Endothelial cell of umbilical vein (primary cell): ENCODE data around the gene TOE1. TPM values are rescaled to one million over a fixed set of nuclear protein-coding genes. Genes with fewer than 3 reads are reported as not detected.
"Not testable (repeated sequence)": the region's sequence is repeated elsewhere in the genome, so short reads cannot be mapped to it uniquely, and the experiment has no call there.

Experiments
- BruUV-seq: library from RNA; stranded (reverse); fragments of 400-500 nt; replicated peaks from 2 replicates; lab custom pipeline; 2021; lab: Mats Ljungman, UMichigan
- CTCF ChIA-PET: fragments of 300-600, 350-600 bp; sonication (Branson Sonifier 250); formaldehyde crosslinking; loops from one replicate; lab custom pipeline; 2021; ENCODE audit warnings: antibody characterized with exemption, inconsistent platforms; lab: Charles Lee
- POLR2A ChIA-PET: fragments of 300-600, 350-600 bp; sonication (Branson Sonifier 250); formaldehyde crosslinking; loops from one replicate; lab custom pipeline; 2021; ENCODE audit warnings: antibody characterized with exemption, inconsistent platforms; lab: Charles Lee
- DNase-seq: peaks from one replicate; pipeline ENCODE4 v3.0.0-alpha.2; 2011; ENCODE audit warnings: low read depth, low spot score
- FAIRE-seq: peaks from 2 replicates; lab custom pipeline; 2011; peaks lifted over from hg19 to GRCh38; lab: Jason Lieb, UNC
- H2AFZ ChIP-seq: 2 replicates; pipeline ENCODE4 v1.6.0; 2012; ENCODE audit warnings: low read depth, low read length, control low read depth, inconsistent platforms
- H3K27ac ChIP-seq: 2 replicates; pipeline ENCODE4 v1.5.1; 2011; ENCODE audit warnings: low read depth, mild to moderate bottlenecking, control low read depth, low read length, moderate library complexity; ENCODE audit not compliant: insufficient read depth
- H3K27me3 ChIP-seq, 2 experiments: 2 replicates each; pipeline versions ENCODE4 v1.6.0 to v1.6.1; 2011; ENCODE audit warnings: low read length in 2 of 2, mixed read lengths in 1 of 2; ENCODE audit not compliant: control insufficient read depth in 2 of 2, insufficient read depth in 2 of 2
- H3K36me3 ChIP-seq, 2 experiments: 2 replicates in 1 of 2; 3 replicates in 1 of 2; pipeline ENCODE4 v1.5.1; 2011; ENCODE audit warnings: low read length in 2 of 2, mild to moderate bottlenecking in 1 of 2, moderate library complexity in 1 of 2; ENCODE audit not compliant: control insufficient read depth in 2 of 2, insufficient read depth in 2 of 2; ENCODE audit errors: extremely low read depth in 1 of 2
- H3K4me1 ChIP-seq: 3 replicates; pipeline ENCODE4 v1.5.1; 2011; ENCODE audit warnings: mild to moderate bottlenecking, low read length; ENCODE audit not compliant: control insufficient read depth, insufficient read depth; ENCODE audit errors: extremely low read depth
- H3K4me2 ChIP-seq: 2 replicates; pipeline ENCODE4 v1.6.1; 2011; ENCODE audit warnings: low read length, control low read depth, mixed read lengths; ENCODE audit not compliant: insufficient read depth
- H3K4me3 ChIP-seq, 3 experiments: fragments of 200-600 bp in 1 of 3; sonication (generic), shearing (Covaris generic) in 1 of 3; replicated peaks in 1 of 3; 2 replicates each; pipeline ENCODE4 v1.5.1; 2011 to 2016; ENCODE audit warnings: control low read depth in 3 of 3, low read length in 3 of 3, mild to moderate bottlenecking in 2 of 3, inconsistent platforms in 1 of 3, low read depth in 1 of 3, moderate library complexity in 1 of 3; ENCODE audit not compliant: insufficient read depth in 1 of 3
- H3K79me2 ChIP-seq: 2 replicates; pipeline ENCODE4 v1.6.0; 2012; ENCODE audit warnings: low read length, inconsistent platforms; ENCODE audit not compliant: control insufficient read depth, insufficient read depth
- H3K9ac ChIP-seq: replicated peaks from 2 replicates; pipeline ENCODE3; 2011; ENCODE audit warnings: low read length, control low read depth; ENCODE audit not compliant: insufficient read depth; ENCODE audit errors: extremely low read depth
- H3K9me1 ChIP-seq: replicated peaks from 3 replicates; pipeline ENCODE4 v1.6.0; 2011; ENCODE audit warnings: mild to moderate bottlenecking, low read length; ENCODE audit not compliant: control insufficient read depth, insufficient read depth; ENCODE audit errors: extremely low read depth
- H3K9me3 ChIP-seq: replicated peaks from 2 replicates; pipeline ENCODE4 v1.5.1; 2012; ENCODE audit warnings: low read length, inconsistent platforms; ENCODE audit not compliant: control insufficient read depth, insufficient read depth
- H4K20me1 ChIP-seq: replicated peaks from 2 replicates; pipeline ENCODE3; 2011; ENCODE audit warnings: mild to moderate bottlenecking, low read length; ENCODE audit not compliant: control insufficient read depth, insufficient read depth; ENCODE audit errors: extremely low read depth
- CTCF ChIP-seq, 2 donors: IDR thresholded peaks; 1 replicate in 1 of 2; 2 replicates in 1 of 2; pipeline ENCODE4 v1.5.1; 2011; ENCODE audit warnings: low read length in 2 of 2, mild to moderate bottlenecking in 2 of 2, moderate library complexity in 2 of 2, control low read depth in 1 of 2, inconsistent platforms in 1 of 2, low read depth in 1 of 2; ENCODE audit not compliant: insufficient read depth in 1 of 2; ENCODE audit errors: extremely low read depth in 1 of 2
- EZH2 ChIP-seq: IDR thresholded peaks from 2 replicates; pipeline ENCODE4 v1.6.1; 2012; ENCODE audit warnings: borderline replicate concordance, low read depth, mild to moderate bottlenecking, moderate library complexity, low read length, inconsistent platforms; ENCODE audit not compliant: severe bottlenecking
- FOS ChIP-seq: IDR thresholded peaks from 2 replicates; pipeline ENCODE4 v1.6.1; 2011; ENCODE audit warnings: mild to moderate bottlenecking, low read length, moderate library complexity, borderline replicate concordance; ENCODE audit not compliant: insufficient read depth
- GATA2 ChIP-seq: IDR thresholded peaks from 2 replicates; pipeline ENCODE4 v1.7.0; 2011; ENCODE audit warnings: low read depth, mild to moderate bottlenecking, moderate library complexity, mixed read lengths, low read length; ENCODE audit not compliant: insufficient read length, insufficient read depth
- JUN ChIP-seq: IDR thresholded peaks from 2 replicates; pipeline ENCODE4 v1.6.1; 2011; ENCODE audit warnings: borderline replicate concordance, low read depth; ENCODE audit not compliant: insufficient read length, insufficient read depth
- MAX ChIP-seq: IDR thresholded peaks from 2 replicates; pipeline ENCODE4 v1.6.1; 2011; ENCODE audit not compliant: insufficient read depth, insufficient read length
- MYC ChIP-seq: IDR thresholded peaks from one replicate; pipeline ENCODE4 v1.6.1; 2011; ENCODE audit warnings: mild to moderate bottlenecking, low read depth, low read length
- POLR2A ChIP-seq: IDR thresholded peaks from 2 replicates; pipeline ENCODE4 v1.6.1; 2012; ENCODE audit warnings: low read depth, mild to moderate bottlenecking, control low read depth, low read length
- dilution Hi-C: fragments of 300-500 bp; cut with MboI; formaldehyde crosslinking; loops from one replicate; pipeline ENCODE4 v1.15.0; 2019; ENCODE audit warnings: low sequenced_read_pairs; ENCODE audit not compliant: extremely low pct_ligation_motif_present
- intact Hi-C: fragments of 100-400 bp; cut with micrococcal nuclease; formaldehyde crosslinking; loops from one replicate; pipeline ENCODE4 v1.10.0; 2022
- polyA plus RNA-seq, 4 experiments: library from polyadenylated mRNA; depleted of rRNA in 3 of 4; stranded (reverse) in 3 of 4; unstranded in 1 of 4; fragments of >200 nt; gene quantifications; 2 replicates each; pipeline versions ENCODE4 v1.2.1 to v1.2.3, GENCODE V29; 2011 to 2012; ENCODE audit warnings: missing spikeins in 1 of 4
- total RNA-seq: library from RNA; stranded (reverse); gene quantifications from 2 replicates; pipeline ENCODE4 v1.2.3, GENCODE V29; 2021

TOE1 gene
- total and polyA plus RNA-seq, 2 donors (not counting 3 experiments of a cell fraction or from before 2014, with no cell fraction given): 16.3 to 24.9 TPM

- Histone ChIP-seq H3K9me3 (no peaks in the 10 kb centered on the region), H3K4me1 (no peaks in the 10 kb centered on the region), H3K27ac (no peak overlapping the region), H3K4me2 (no peak overlapping the region), H3K9ac (no peak overlapping the region), H3K79me2 (no peaks in the 10 kb centered on the region), H3K4me3 (no peak overlapping the region), H4K20me1 (no peaks in the 10 kb centered on the region), H3K36me3 (no peaks in the 10 kb centered on the region), H3K27me3 (no peaks in the 10 kb centered on the region), H3K9me1 (no peaks in the 10 kb centered on the region), H2AFZ (no peak overlapping the region)
- DNase-seq: no peak
- no peak for FAIRE-seq
- dilution Hi-C loops: no loop called here
- ChIA-PET CTCF (no interaction called here), POLR2A (no interaction called here)
- BruUV-seq: no TSS peak
- TF ChIP-seq POLR2A: no peak
- TF ChIP-seq EZH2: no peak
- no peak for TF ChIP-seq MAX
- no peak for TF ChIP-seq JUN
- no peak for TF ChIP-seq FOS
- TF ChIP-seq MYC: no peak
- TF ChIP-seq GATA2: no peak
- TF ChIP-seq CTCF (IDR thresholded peaks at IDR 0.05; ENCODE audit: extremely low read depth in 1 of 2, insufficient read depth in 1 of 2, low read depth in 1 of 2, low read length in 2 of 2): no peak
- intact Hi-C loops: no loop called here
These were observed 43.2 kb downstream of the TOE1 start for GRCh38 chr1:45383191-45383590.

GRCh38 chr1:45384213-45384612 is 44.2 kb downstream of the TOE1 start:
- H3K9ac ChIP-seq, H3K4me1 ChIP-seq, H2AFZ ChIP-seq, CTCF ChIA-PET, H3K36me3 ChIP-seq, BruUV-seq, H3K9me3 ChIP-seq, H3K27ac ChIP-seq, H4K20me1 ChIP-seq, dilution Hi-C loops, H3K9me1 ChIP-seq, FAIRE-seq, H3K79me2 ChIP-seq, intact Hi-C loops, H3K27me3 ChIP-seq, DNase-seq, POLR2A ChIA-PET, H3K4me3 ChIP-seq, H3K4me2 ChIP-seq: not testable (repeated sequence)
